Skin of body (tissue), 2 donors: ENCODE data around the gene HNRNPM. TPM values are rescaled to one million over a fixed set of nuclear protein-coding genes. Genes with fewer than 3 reads are reported as not detected.

Experiments used
- DNase-seq: peaks from one replicate; lab custom pipeline; 2025; lab: John Stamatoyannopoulos, UW
- total RNA-seq: library from RNA; depleted of rRNA; stranded (reverse); fragments of >200 nt; gene quantifications from one replicate; pipeline ENCODE4 v1.2.3, GENCODE V29; 2014

The HNRNPM gene
- total RNA-seq, 1 donor from 2014 or later: 94.2 TPM

DNA sequence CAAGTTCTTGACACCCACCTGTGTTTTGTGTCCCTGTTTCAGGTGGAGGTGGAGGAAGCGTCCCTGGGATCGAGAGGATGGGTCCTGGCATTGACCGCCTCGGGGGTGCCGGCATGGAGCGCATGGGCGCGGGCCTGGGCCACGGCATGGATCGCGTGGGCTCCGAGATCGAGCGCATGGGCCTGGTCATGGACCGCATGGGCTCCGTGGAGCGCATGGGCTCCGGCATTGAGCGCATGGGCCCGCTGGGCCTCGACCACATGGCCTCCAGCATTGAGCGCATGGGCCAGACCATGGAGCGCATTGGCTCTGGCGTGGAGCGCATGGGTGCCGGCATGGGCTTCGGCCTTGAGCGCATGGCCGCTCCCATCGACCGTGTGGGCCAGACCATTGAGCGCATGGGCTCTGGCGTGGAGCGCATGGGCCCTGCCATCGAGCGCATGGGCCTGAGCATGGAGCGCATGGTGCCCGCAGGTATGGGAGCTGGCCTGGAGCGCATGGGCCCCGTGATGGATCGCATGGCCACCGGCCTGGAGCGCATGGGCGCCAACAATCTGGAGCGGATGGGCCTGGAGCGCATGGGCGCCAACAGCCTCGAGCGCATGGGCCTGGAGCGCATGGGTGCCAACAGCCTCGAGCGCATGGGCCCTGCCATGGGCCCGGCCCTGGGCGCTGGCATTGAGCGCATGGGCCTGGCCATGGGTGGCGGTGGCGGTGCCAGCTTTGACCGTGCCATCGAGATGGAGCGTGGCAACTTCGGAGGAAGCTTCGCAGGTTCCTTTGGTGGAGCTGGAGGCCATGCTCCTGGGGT lies 41.0 kb downstream of the HNRNPM start:
- no peak for DNase-seq

DNA sequence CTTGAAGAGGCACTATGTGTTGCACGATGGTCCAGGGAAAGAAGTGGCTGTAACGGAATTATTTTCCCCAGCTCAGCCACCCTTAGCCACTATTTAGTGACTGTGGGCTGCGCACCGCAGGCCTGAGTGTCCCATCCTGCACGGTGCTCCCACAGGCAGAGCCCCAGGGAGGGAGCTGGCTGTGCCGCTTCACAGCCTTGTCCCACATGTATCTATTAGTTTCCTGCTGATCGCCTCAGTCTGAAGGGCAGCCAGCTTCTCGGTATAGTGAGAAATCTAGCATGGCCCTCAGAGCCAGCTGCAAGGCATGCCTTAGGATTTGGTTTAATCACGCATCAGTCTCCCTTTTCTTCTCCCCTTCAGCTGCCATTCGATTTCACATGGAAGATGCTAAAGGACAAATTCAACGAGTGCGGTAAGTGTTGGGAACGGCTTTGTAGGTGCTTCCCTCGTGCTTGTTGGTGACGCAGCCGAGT lies 41.9 kb downstream of the HNRNPM start:
- DNase-seq: no peak

DNA sequence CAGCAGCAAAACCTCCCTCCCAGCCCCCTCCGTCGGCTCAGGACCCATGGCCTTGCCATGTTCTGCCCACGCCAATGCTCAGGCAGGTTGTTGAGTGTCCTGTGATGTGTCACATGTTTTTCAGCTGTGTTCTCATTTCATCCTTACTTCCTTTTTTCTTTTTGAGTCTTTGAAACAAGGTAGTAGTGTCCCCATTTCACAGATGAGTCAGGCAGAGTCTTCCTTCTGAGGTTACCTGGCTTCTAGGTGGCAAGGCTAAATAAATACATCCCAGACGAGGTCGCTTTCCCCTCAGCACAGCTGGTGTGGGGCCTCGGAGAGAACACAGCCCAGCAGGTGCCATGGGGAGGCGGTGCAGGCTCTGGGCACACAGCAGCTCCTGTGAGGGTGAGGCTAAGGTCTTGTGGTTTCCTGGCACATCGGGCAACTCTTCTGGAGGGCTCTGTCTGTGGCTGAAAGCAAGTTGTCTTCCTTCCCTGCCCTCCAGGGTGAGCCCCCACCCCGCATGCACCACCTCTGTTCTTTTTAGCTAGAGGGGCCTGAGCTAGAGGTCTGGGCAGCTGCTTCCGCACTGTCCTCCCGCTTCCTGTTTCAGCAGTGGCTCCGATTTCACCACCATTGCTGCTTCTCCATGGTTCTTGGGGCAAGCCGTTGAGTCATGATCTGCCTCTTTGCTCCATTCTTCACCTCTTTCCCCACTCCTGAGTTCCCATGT lies 42.5 kb downstream of the HNRNPM start:
- DNase-seq: no peak

DNA sequence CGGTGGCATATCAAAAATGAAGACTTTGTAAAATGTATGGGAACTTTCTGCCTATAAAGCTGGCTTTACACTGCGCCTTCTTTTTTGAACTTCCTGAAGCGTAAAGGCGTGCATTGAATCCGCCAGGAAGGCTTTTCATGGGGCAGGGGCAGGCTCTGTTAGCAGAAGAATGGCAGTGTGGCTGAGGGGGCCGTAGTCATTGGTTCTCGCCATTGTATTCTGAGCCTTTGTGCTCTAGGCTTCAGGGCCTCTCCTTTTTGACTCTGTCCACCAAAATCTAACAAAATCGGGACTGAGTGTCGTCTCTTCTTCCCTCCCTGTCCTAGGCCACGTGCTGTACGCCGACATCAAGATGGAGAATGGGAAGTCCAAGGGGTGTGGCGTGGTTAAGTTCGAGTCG lies 43.6 kb downstream of the HNRNPM start:
- no peak for DNase-seq

DNA sequence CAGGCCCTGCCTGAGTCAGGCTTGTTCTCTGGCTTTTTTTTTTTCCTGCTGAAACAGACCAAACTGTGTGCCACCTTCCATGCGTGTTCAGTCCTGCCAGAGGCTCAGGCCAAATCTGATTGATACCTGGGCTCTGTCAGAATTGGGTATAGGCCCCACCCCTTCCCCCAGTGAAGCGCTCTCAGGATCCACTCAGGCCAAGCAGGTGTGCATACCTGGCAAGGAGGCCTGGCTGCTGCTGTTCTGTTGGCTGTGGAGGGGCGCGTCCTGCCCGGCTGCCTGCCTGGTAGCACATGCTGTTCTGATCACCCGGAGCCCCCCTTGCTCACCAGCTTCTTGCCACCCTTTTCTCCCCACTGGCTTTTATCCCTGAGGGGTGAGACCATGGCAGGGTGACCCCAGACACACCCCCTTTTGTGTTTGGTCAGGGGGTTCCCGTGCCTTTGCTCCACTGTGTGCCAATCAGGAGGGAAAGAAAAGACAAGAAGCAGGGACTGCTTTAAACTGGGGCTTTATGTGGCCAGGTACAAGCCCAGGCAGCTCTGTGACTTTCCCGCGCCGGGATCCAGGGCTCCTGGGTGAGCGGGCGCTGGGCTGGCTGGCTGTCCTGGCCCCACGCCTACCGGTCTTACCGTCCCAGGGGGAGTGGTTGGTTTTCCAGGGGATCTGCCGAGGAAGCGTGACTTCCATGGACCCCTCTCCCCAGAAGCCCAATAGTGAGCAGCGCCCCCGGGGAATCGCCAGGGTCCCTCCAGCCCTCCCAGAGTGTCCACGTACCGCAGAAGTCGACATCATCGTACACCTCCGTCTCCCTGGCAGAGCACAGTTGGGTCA lies 45.0 kb downstream of the HNRNPM start:
- no peak for DNase-seq

DNA sequence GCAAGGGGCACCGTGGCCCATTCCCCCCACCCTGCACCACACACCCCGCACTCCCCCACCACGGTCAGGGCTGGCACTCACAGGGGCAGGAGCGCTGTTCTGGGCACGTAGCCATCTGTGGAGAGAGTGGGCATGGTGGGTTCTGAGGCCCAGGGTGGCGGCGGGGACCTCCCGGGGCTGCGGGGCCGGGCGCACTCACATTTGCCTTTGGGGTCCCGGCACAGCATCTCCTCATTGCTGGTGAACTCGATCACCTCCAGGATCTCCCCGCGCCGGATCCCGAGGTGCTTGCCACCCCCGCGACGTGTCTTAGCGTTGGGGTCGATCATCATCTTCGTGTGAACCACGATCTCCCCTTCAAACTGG lies 45.6 kb downstream of the HNRNPM start:
- no peak for DNase-seq

DNA sequence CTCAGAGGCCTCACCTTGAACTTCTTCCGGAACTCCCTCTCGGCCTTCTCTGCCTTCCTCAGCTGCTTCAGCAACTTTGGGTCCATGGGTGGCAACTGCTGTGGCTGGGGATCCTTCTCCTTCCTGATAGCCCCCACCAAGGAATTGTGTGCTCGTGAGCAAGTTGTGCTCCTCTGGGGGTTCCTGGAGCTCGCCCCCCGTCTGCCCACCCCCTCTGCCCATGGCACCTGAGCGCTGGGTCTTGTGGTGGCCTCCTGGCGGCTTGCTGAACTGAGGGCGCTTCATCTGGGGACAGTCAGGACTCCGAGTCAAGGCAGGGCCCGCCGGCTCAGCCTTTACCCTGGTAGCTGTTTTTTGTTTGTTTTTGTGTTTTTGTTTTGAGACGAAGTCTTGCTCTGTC lies 46.1 kb downstream of the HNRNPM start:
- DNase-seq: no peak

DNA sequence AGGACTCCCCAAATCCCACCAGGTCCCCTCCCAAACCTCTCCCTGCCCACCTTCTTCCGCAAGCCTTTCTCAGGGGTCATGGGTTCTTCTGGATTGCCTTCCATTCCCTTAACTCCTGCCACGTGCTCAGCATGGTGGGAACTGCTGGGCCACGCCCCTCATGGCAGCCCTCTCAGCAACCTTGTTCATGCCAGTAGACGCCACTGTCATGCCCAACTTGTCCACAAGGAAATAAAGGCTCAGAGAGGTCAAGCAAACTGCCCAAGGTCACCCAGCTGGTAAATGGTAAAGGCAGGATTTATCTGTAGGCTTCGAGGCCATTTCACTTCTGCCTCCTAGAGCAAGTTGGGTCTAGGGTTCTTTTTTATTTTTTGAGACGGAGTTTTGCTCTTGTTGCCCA lies 46.8 kb downstream of the HNRNPM start:
- no peak for DNase-seq

DNA sequence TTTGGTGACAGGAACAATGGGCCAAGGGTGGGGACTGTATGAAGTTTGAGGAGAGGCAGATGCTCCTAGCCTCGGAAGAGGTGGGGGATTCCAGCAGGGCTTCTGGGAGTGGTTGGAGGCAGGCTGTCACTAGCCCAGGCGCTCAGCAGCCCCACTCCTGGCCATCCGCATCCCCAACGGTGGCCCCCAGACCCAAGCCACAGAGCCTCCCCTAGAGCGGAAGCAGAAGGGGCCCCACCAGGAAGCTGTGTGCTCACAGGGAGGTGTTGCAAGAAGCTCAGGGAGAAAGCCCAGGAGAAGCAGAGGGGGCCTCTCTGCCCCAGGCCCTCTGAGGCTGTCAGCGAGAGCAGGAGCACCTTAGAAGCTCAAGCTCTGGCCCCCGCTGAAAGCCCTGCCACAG lies 49.4 kb downstream of the HNRNPM start:
- no peak for DNase-seq

DNA sequence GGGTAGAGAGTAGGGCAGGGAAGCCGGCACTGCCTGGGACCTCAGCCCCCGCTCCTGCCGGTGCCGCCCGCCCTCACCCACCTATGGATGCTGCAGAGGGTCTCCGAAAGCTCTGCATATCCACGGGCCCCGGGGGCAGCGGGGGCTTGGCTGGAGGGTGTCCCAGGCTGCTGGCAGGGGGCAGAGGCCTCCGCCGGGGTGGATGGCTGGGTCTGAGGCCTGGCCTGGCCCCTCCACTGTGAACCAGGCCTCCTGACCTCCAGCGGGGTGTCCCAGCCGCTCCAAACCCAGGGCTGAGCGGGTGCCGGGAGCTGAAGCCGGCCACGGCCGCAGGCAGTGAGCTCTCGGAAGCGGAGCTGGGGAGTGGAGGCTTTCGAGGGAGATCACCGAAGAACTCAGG lies 53.5 kb downstream of the HNRNPM start:
- DNase-seq: no peak

DNA sequence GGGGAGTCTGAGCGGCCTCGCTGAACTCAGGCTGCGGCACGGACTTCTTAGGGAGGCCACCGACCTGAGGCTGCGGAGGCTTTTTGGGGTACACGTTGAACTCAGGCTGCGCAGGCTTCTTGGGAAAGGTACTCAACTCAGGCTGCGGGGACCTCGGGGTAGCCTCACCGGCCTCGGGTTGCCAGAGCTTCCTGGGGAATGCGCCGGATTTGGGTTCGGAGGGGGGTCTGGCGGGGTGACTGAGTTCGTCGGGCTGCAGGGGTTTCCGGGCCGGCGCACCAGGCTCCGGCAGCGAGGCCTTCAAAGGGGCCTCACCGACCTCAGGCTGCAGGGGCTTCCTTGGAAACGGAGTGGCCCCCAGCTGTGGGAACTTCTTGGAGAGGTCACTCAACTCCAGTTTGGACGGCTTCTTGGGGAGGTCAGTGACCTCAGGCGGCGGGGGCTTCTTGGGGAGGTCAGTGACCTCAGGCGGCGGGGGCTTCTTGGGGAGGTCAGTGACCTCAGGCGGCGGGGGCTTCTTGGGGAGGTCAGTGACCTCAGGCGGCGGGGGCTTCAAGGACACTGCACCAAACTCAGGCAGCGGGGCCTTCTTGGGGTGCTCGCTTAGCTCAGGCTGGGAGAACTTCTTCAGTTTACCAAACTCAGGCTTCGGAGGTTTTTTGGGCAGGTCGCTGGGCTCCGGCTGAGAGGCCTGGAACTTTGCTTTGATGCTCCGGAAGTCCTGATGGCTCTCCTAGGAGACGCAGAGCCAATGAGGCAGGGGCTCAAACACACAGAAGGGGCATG lies 54.5 kb downstream of the HNRNPM start:
- no peak for DNase-seq

DNA sequence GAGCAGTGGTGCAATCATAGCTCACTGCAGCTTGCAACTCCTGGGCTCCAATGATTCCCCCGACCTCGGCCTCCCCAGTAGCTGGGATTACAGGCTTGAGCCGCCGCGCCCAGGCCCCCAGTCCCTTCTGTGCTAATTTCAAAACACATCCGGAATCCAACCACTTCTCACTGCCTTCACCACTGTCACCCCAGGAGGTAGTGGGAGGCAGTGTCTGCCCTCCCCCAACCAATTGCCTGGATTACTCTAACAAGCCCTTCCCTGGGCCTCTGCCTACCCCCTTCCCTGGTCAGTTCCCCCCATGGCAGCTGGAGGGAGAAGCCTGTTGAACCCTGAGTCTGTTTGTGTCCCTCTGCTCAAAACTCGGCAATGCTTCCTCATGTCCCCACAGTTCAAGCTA lies 55.4 kb downstream of the HNRNPM start:
- DNase-seq: no peak

DNA sequence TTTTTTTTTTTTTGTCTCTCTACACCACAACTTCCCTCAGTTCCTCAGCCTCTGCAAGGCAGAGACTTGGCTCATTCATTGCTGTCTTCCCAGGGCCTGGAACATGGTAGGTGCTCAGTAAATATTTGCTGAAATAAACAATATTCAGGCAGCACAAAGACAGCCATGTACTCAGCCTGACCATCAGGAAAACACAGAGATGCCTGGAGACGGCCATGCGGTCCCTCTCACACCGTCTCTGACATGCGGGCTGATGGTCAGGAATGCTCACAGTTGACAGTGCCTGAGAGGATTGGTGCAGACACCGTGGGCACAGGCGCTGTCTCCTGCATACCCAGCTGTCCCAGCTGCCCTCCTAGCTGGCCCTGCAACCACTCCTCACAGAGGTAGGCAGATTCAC lies 56.7 kb downstream of the HNRNPM start:
- no peak for DNase-seq

DNA sequence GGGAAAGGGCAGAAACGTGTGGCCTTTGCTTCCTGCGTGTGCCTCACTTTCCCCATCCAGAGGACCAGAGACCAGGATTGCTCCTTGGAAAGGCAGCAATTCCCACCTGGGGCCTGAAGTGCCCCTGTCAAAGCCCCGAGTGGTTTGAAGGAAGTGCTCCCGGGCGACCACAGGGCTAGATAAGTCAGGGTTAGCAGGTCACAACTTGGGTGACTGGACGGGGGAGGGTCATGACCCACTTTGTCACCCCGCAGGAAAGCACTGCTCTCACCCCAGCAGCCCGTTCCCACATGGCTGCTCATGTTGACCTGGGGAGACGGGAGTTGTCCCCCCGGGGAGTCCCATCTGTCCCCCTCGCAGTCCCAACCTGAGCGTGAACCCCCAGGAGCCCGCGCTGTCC lies 57.2 kb downstream of the HNRNPM start:
- DNase-seq: no peak

DNA sequence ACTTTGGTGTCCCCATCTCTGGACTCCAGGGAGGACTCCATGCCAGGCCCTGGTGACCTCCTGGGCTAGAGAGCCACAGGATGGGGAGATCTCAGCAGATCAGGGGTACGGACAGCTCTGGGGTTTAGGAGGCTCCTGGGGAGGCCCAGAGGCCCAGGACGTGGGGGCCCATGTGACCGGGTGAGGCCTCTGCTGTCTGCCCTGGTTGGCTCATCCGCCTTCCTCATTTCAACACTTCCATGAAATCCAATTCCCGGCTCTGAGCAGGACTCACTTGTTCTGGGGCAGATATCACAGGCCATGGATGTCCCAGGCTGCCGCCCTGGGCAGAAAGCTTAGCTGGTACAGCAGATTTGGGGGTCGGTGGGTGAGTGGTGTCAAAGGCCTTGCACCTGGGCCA lies 58.7 kb downstream of the HNRNPM start:
- DNase-seq: no peak

DNA sequence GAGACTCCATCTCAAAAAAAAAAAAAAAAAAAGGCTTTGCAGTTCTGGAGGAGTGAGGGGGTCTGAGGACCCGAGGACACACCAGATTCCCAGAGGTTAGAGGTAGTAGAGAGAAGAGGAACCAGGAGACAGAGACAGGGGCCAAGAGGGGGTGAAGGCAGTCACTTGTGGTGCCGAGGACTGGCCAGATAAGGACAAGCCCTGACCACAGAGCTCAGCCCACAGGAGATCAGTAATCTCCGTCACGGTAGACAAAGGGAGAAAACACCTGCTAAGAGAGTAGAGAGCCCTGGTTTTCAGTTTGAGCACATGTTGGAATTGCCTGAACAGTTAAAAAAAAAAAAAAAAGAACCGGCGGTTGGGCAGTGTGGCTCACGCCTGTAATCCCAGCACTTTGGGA lies 59.4 kb downstream of the HNRNPM start:
- no peak for DNase-seq

DNA sequence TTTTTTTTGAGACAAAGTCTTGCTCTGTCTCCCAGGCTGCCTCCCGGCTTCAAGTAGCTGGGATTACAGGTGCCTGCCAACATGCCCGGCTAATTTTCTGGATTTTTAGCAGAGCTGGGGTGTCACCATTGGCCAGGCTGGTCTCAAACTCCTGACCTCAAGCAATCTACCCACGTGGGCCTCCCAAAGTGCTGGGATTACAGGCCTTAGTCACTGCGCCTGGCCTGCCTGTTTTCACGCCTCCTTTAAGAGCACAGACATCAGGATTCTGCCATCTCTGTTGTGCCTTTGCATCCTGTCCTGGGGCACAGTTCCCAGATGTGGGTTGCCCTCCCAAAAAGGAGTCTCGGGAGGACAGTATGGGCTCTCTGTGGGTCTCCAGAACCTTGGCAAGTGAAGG lies 60.1 kb downstream of the HNRNPM start:
- DNase-seq: no peak

DNA sequence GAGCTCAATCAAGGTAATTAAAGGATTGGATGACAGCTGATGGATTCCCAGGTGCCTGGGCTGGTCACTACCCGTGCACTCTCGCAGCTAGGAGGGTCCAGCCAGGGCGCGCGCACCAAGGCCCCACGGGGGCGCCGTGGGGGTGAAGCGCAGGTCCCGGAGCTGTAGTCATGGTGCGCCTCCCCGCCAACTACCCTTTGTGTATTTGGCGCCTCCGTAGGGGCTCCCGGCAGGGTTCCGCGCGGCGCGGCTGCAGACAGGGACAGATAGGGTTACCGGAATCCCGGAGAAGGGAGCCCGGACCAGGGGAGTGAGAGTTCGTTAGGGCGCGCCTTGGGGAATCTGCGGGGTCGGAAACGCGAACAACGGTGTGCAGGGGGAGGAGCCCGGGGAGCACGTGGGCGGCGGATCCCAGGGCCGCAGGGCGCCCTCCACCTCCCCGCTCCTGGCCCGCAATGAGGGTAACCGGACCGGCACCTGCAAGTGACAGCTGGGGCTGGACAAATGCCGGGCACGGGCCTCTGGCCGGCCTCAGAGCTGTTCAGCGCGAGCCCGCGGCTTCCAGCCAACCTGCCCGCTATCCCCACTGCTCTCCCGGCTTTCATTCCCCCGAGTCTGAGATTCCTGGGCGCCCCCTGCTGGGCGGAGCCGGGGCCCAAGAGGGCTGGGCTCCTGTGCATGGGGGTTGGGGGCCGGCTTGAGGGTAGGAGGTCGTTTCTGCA lies 61.1 kb downstream of the HNRNPM start:
- peak; percentile 19 for DNase-seq

DNA sequence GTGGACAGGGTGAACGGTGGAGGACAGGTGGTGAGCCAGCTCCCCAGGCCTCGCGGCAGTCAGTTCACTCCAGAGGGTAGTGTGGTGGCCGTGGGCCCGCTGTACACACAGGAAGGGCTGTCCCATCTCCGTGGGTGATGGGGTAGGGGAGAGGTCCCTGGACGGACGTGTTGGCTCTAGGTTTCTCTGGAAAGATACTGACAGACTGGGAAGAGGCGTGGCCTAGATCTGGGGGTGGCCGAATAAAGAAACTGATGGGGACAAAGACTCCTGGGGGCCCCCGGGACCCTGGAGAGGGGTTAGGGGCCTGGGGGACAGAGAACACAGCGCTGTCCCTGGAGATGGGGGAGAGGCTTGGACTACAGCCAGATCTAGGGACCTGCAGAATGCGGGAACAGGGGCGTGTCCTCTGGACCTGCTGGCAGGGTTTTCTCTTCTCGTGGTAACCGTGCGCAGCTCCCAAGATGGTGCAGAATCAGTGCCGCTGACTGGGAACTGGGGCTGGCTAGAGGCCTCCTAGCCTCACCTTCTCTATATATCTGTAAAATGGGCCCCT lies 61.7 kb downstream of the HNRNPM start:
- DNase-seq: no peak

DNA sequence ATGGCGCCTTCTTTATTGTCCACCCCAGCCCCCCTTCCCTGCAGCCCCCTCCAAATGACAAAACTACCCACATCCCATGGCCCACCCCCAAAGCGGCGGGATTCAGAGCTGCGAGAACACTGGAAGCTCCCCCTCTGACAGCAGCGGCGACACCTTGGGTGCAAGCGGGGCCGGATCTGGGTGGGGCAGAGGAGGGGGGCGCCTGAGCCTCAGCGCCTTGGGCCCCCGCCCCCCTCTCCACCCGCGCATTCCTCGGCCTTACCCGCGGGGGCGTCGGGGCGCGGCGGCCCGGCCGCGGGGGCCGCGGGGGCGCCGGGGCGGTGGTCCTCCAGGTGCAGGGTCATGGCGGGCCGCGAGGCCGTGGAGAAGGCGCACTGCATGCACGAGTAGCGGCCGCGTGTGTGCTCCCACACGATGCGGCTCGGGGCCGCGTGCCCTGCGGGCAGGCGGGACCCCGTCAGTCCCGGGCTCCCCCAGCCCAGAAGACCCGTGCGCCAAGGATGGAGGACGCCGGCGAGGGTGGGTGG lies 65.9 kb downstream of the HNRNPM start:
- DNase-seq: no peak
